SK-N-SH (cell line): ENCODE data around the gene HRH2. TPM values are rescaled to one million over a fixed set of nuclear protein-coding genes. Genes with fewer than 3 reads are reported as not detected.

Experiments used
- CTCF ChIA-PET: fragments of 300-600, 350-600 bp; formaldehyde crosslinking; extraction: SDS; loops from one replicate; lab custom pipeline; 2021; lab: Yijun Ruan, JAX
- POLR2A ChIA-PET: fragments of 350-600 bp; sonication (Branson Sonifier 250); formaldehyde crosslinking; extraction: SDS; loops from one replicate; lab custom pipeline; 2020; ENCODE audit warnings: antibody characterized with exemption, inconsistent platforms; lab: Yijun Ruan, JAX
- DNase-seq: peaks from one replicate; pipeline ENCODE4 v3.0.0; 2012
- H2AFZ ChIP-seq: fragments of 200-600 bp; sonication (generic); 2 replicates; pipeline ENCODE4 v1.8.1; 2016; ENCODE audit warnings: antibody characterized with exemption, mild to moderate bottlenecking, low read depth
- H3F3A ChIP-seq: fragments of 200-600 bp; sonication (generic); replicated peaks from 2 replicates; pipeline ENCODE3; 2016; ENCODE audit warnings: antibody characterized with exemption, mild to moderate bottlenecking; ENCODE audit not compliant: insufficient read depth
- H3K27ac ChIP-seq, 2 experiments: fragments of 200-500 bp in 1 of 2; fragments of 200-600 bp in 1 of 2; sonication (Bioruptor generic) in 1 of 2; sonication (generic), shearing (Covaris generic) in 1 of 2; 2 replicates each; pipeline versions ENCODE4 v1.5.1 to v1.6.1; 2014 to 2016; ENCODE audit warnings: low read depth in 2 of 2, inconsistent platforms in 1 of 2, low read length in 1 of 2, mild to moderate bottlenecking in 1 of 2, mixed read lengths in 1 of 2
- H3K27me3 ChIP-seq: fragments of 200-600 bp; sonication (generic), shearing (Covaris generic); 2 replicates; pipeline ENCODE4 v1.6.1; 2016; ENCODE audit warnings: mixed run types; ENCODE audit not compliant: insufficient read depth
- H3K36me3 ChIP-seq, 2 experiments: fragments of 200-500 bp in 1 of 2; fragments of 200-600 bp in 1 of 2; sonication (Bioruptor generic) in 1 of 2; sonication (generic) in 1 of 2; replicated peaks in 1 of 2; 2 replicates each; pipeline versions ENCODE3 to v1.5.1; 2014 to 2016; ENCODE audit warnings: low read length in 1 of 2, mild to moderate bottlenecking in 1 of 2; ENCODE audit not compliant: insufficient read depth in 2 of 2, control insufficient read depth in 1 of 2
- H3K4me1 ChIP-seq, 2 experiments: fragments of 200-500 bp in 1 of 2; fragments of 200-600 bp in 1 of 2; sonication (Bioruptor generic) in 1 of 2; sonication (generic), shearing (Covaris generic) in 1 of 2; 2 replicates each; pipeline versions ENCODE4 v1.5.1 to v1.6.1; 2014 to 2016; ENCODE audit warnings: low read depth in 1 of 2, low read length in 1 of 2, mixed run types in 1 of 2; ENCODE audit not compliant: insufficient read depth in 2 of 2, control insufficient read depth in 1 of 2
- H3K4me2 ChIP-seq: fragments of 200-600 bp; sonication (generic), shearing (Covaris generic); 2 replicates; pipeline ENCODE4 v1.6.1; 2017; ENCODE audit warnings: mixed run types
- H3K4me3 ChIP-seq, 2 experiments: fragments of 200-500 bp in 1 of 2; fragments of 200-600 bp in 1 of 2; sonication (Bioruptor generic) in 1 of 2; sonication (generic), shearing (Covaris generic) in 1 of 2; 2 replicates each; pipeline versions ENCODE4 v1.5.1 to v1.8.1; 2014 to 2016; ENCODE audit warnings: low read depth in 2 of 2, inconsistent platforms in 1 of 2, low read length in 1 of 2, mild to moderate bottlenecking in 1 of 2, mixed read lengths in 1 of 2, moderate library complexity in 1 of 2
- H3K79me2 ChIP-seq: fragments of 200-600 bp; sonication (generic); 2 replicates; pipeline ENCODE4 v1.8.1; 2017; ENCODE audit warnings: mild to moderate bottlenecking; ENCODE audit not compliant: insufficient read depth
- H3K9ac ChIP-seq: fragments of 200-600 bp; sonication (generic); 2 replicates; pipeline ENCODE4 v1.6.1; 2017; ENCODE audit warnings: mixed run types
- H3K9me2 ChIP-seq: fragments of 200-600 bp; sonication (generic); 2 replicates; pipeline ENCODE4 v1.6.1; 2017; ENCODE audit warnings: mixed run types
- H3K9me3 ChIP-seq: fragments of 200-600 bp; sonication (generic); 2 replicates; pipeline ENCODE4 v1.6.1; 2017; ENCODE audit warnings: mixed run types, mild to moderate bottlenecking, moderate library complexity
- H4K20me1 ChIP-seq: fragments of 200-600 bp; sonication (generic); 2 replicates; pipeline ENCODE4 v1.6.1; 2017; ENCODE audit warnings: mild to moderate bottlenecking, mixed run types; ENCODE audit not compliant: insufficient read depth
- ELF1 ChIP-seq: IDR thresholded peaks from 2 replicates; pipeline ENCODE4 v1.4.0; 2012
- EP300 ChIP-seq, 2 experiments: IDR thresholded peaks; 2 replicates each; pipeline versions ENCODE4 v1.4.0 to v1.6.1; 2012; ENCODE audit warnings: borderline replicate concordance in 1 of 2, low read depth in 1 of 2, low read length in 1 of 2
- FOSL2 ChIP-seq: IDR thresholded peaks from 2 replicates; pipeline ENCODE4 v1.4.0; 2012; ENCODE audit warnings: low read depth, mild to moderate bottlenecking, moderate library complexity, borderline replicate concordance
- FOXJ3 ChIP-seq: sonication (generic); formaldehyde crosslinking; IDR thresholded peaks from 2 replicates; pipeline ENCODE4 v1.5.1; 2020; ENCODE audit warnings: mild to moderate bottlenecking, missing genetic modification reagents
- GABPA ChIP-seq: IDR thresholded peaks from 2 replicates; pipeline ENCODE4 v1.4.0; 2012; ENCODE audit warnings: low read depth, mild to moderate bottlenecking
- GATA2 ChIP-seq: sonication (generic); formaldehyde crosslinking; IDR thresholded peaks from 2 replicates; pipeline ENCODE4 v1.5.0; 2020; ENCODE audit warnings: mild to moderate bottlenecking, missing genetic modification reagents
- MXI1 ChIP-seq: IDR thresholded peaks from 2 replicates; pipeline ENCODE4 v1.6.1; 2012; ENCODE audit warnings: mild to moderate bottlenecking, low read depth, low read length, improper control_type of control experiment
- NFIC ChIP-seq: IDR thresholded peaks from 2 replicates; pipeline ENCODE4 v1.4.0; 2012; ENCODE audit warnings: borderline replicate concordance
- NRF1 ChIP-seq: IDR thresholded peaks from 2 replicates; pipeline ENCODE4 v1.6.1; 2012; ENCODE audit warnings: low read depth, mild to moderate bottlenecking, low read length
- POLR2AphosphoS5 ChIP-seq: IDR thresholded peaks from 2 replicates; pipeline ENCODE4 v1.6.1; 2012; ENCODE audit warnings: low read depth, low read length
- RAD21 ChIP-seq: IDR thresholded peaks from 2 replicates; pipeline ENCODE4 v1.6.1; 2012; ENCODE audit warnings: mild to moderate bottlenecking, low read length
- RXRA ChIP-seq: IDR thresholded peaks from 2 replicates; pipeline ENCODE4 v1.4.0; 2012; ENCODE audit warnings: low read depth, mild to moderate bottlenecking, borderline replicate concordance
- SIN3A ChIP-seq: IDR thresholded peaks from 2 replicates; pipeline ENCODE4 v1.6.1; 2012; ENCODE audit warnings: low read depth, mild to moderate bottlenecking, low read length, moderate library complexity, borderline replicate concordance
- TAF1 ChIP-seq: IDR thresholded peaks from 2 replicates; pipeline ENCODE4 v1.6.1; 2012; ENCODE audit warnings: low read depth, mild to moderate bottlenecking, low read length, moderate library complexity, borderline replicate concordance
- TCF12 ChIP-seq: IDR thresholded peaks from 2 replicates; pipeline ENCODE4 v1.4.0; 2012
- WGBS: methylation state at CpG from one replicate; pipeline ENCODE4 v1.1.6; 2017; ENCODE audit warnings: low lambda C conversion rate; 5-methylcytosine and 5-hydroxymethylcytosine counted together
- polyA plus RNA-seq, 3 experiments: library from polyadenylated mRNA; depleted of rRNA; stranded (reverse); fragments of >200 nt; gene quantifications; 2 replicates each; pipeline ENCODE4 v1.2.3, GENCODE V29; 2012
- TF ChIP-seq, protein P1 (sequence below): IDR thresholded peaks from 2 replicates; pipeline ENCODE4; 2012
- TF ChIP-seq, protein P2 (sequence below): IDR thresholded peaks from 2 replicates; pipeline ENCODE4 v1.6.1; 2012; ENCODE audit warnings: mild to moderate bottlenecking, low read depth, low read length, moderate library complexity
- TF ChIP-seq, protein P3 (sequence below): fragments of 200-600 bp; sonication (generic); IDR thresholded peaks from 2 replicates; pipeline ENCODE4 v1.6.1; 2017; ENCODE audit warnings: antibody characterized with exemption, mild to moderate bottlenecking, moderate library complexity
- TF ChIP-seq, protein P4 (sequence below): IDR thresholded peaks from 2 replicates; pipeline ENCODE4 v1.4.0; 2012; ENCODE audit warnings: low read depth
- TF ChIP-seq, protein P5 (sequence below): fragments of 150-350 bp; IDR thresholded peaks from 2 replicates; pipeline ENCODE4 v1.6.1; 2017; ENCODE audit warnings: antibody characterized with exemption, low read length, low read depth, borderline replicate concordance

HRH2 gene
- polyA plus RNA-seq, 1 of the 3 experiments (the other 2 are of a cell fraction), result 0.08 TPM

DNA sequence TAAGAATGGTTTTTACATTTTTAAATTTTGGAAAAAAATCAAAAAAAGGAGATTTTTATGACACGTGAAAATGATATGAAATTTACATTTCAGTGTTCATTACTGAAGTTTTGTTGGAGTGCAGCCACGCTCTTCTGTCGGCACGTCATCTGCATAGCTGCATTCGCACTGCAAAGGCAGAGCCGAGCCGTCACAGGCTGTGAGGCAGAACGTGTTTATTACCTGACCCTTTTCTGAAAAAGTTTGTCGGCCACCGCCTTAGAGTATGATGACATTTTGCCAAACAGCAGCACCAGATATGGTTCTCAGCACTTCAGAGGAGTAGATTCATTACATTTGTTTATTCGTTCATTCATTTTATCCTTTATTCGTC lies 24.1 kb downstream of the HRH2 start (continued):
- TF ChIP-seq, protein P1, sequence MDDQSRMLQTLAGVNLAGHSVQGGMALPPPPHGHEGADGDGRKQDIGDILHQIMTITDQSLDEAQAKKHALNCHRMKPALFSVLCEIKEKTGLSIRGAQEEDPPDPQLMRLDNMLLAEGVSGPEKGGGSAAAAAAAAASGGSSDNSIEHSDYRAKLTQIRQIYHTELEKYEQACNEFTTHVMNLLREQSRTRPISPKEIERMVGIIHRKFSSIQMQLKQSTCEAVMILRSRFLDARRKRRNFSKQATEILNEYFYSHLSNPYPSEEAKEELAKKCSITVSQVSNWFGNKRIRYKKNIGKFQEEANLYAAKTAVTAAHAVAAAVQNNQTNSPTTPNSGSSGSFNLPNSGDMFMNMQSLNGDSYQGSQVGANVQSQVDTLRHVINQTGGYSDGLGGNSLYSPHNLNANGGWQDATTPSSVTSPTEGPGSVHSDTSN, result no peak
- no peak for TF ChIP-seq TCF12
- TF ChIP-seq RAD21, result no peak
- TF ChIP-seq SIN3A, result no peak
- TF ChIP-seq, protein P2, sequence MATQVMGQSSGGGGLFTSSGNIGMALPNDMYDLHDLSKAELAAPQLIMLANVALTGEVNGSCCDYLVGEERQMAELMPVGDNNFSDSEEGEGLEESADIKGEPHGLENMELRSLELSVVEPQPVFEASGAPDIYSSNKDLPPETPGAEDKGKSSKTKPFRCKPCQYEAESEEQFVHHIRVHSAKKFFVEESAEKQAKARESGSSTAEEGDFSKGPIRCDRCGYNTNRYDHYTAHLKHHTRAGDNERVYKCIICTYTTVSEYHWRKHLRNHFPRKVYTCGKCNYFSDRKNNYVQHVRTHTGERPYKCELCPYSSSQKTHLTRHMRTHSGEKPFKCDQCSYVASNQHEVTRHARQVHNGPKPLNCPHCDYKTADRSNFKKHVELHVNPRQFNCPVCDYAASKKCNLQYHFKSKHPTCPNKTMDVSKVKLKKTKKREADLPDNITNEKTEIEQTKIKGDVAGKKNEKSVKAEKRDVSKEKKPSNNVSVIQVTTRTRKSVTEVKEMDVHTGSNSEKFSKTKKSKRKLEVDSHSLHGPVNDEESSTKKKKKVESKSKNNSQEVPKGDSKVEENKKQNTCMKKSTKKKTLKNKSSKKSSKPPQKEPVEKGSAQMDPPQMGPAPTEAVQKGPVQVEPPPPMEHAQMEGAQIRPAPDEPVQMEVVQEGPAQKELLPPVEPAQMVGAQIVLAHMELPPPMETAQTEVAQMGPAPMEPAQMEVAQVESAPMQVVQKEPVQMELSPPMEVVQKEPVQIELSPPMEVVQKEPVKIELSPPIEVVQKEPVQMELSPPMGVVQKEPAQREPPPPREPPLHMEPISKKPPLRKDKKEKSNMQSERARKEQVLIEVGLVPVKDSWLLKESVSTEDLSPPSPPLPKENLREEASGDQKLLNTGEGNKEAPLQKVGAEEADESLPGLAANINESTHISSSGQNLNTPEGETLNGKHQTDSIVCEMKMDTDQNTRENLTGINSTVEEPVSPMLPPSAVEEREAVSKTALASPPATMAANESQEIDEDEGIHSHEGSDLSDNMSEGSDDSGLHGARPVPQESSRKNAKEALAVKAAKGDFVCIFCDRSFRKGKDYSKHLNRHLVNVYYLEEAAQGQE, result no peak
- no peak for TF ChIP-seq ELF1
- no peak for TF ChIP-seq MXI1
- no peak for TF ChIP-seq NFIC
- no peak for TF ChIP-seq FOXJ3 (CRISPR knock-in tag)

DNA sequence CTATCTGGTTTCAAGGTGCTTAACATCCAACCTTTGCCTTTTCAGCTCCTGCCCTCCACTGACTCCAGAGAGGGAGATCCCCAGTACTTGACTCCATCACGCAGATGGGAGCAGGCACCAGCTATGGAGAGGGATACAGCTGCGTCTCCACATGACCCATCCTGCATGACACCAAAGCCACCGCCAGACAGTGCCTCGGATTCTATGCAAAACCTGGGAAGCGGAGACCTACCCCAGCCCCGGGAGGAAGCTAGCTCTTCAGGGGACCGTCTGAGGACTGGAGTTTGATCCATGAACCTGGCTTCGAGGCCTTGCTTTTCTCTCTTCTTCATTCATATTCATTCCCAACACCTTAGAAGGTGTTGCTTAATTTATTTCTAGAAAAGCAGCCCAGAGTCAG lies 24.8 kb downstream of the HRH2 start:
- H3K9me2 ChIP-seq, result no peaks in the 10 kb centered on the region
- TF ChIP-seq ELF1 (no peak), FOSL2 (no peak), GABPA (no peak), RXRA (no peak), EP300 (IDR thresholded peaks at IDR 0.05; ENCODE audit: borderline replicate concordance in 1 of 2, low read depth in 1 of 2, low read length in 1 of 2) (no peak), NRF1 (no peak), GATA2 (CRISPR knock-in tag) (no peak), POLR2AphosphoS5 (no peak), TAF1 (no peak), MXI1 (no peak)
- TF ChIP-seq, protein P3, sequence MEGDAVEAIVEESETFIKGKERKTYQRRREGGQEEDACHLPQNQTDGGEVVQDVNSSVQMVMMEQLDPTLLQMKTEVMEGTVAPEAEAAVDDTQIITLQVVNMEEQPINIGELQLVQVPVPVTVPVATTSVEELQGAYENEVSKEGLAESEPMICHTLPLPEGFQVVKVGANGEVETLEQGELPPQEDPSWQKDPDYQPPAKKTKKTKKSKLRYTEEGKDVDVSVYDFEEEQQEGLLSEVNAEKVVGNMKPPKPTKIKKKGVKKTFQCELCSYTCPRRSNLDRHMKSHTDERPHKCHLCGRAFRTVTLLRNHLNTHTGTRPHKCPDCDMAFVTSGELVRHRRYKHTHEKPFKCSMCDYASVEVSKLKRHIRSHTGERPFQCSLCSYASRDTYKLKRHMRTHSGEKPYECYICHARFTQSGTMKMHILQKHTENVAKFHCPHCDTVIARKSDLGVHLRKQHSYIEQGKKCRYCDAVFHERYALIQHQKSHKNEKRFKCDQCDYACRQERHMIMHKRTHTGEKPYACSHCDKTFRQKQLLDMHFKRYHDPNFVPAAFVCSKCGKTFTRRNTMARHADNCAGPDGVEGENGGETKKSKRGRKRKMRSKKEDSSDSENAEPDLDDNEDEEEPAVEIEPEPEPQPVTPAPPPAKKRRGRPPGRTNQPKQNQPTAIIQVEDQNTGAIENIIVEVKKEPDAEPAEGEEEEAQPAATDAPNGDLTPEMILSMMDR, result no peak
- TF ChIP-seq, protein P4, sequence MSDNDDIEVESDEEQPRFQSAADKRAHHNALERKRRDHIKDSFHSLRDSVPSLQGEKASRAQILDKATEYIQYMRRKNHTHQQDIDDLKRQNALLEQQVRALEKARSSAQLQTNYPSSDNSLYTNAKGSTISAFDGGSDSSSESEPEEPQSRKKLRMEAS, result no peak
- TF ChIP-seq, protein P5, sequence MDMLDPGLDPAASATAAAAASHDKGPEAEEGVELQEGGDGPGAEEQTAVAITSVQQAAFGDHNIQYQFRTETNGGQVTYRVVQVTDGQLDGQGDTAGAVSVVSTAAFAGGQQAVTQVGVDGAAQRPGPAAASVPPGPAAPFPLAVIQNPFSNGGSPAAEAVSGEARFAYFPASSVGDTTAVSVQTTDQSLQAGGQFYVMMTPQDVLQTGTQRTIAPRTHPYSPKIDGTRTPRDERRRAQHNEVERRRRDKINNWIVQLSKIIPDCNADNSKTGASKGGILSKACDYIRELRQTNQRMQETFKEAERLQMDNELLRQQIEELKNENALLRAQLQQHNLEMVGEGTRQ, result no peak
- H3K36me3 ChIP-seq, result no peaks in the 10 kb centered on the region
- H3K4me1 ChIP-seq, result peaks cover 0 to 3% of the 10 kb centered on the region in 2 experiments; a peak in 1 of 4 replicates
- H2AFZ ChIP-seq, result no peak overlapping the region
- POLR2A ChIA-PET, result no interaction called here
- H3F3A ChIP-seq, result no peaks in the 10 kb centered on the region
- CTCF ChIA-PET, result no interaction called here
- 44% methylated on average over 7 of the region's 8 CpGs for WGBS
- H3K4me3 ChIP-seq, result no peak overlapping the region
- H3K27me3 ChIP-seq, result no peaks in the 10 kb centered on the region
- H4K20me1 ChIP-seq, result no peaks in the 10 kb centered on the region
- H3K79me2 ChIP-seq, result no peaks in the 10 kb centered on the region
- no peaks in the 10 kb centered on the region for H3K9me3 ChIP-seq
- no peak overlapping the region for H3K4me2 ChIP-seq
- no peak overlapping the region for H3K27ac ChIP-seq
- H3K9ac ChIP-seq, result no peak overlapping the region
- no peak for DNase-seq
